Fibroblast of pulmonary artery (primary cell): ENCODE measurements around the gene AFF2.

ENCODE experiments used
- DNase-seq: peaks from one replicate; pipeline ENCODE4 v3.0.0-alpha.2; 2010; ENCODE audit warnings: low read depth
- H3K4me3 ChIP-seq: replicated peaks from 2 replicates; pipeline ENCODE4 v1.5.1; 2011; ENCODE audit warnings: low read depth, mild to moderate bottlenecking, control low read depth, low read length, moderate library complexity
- TF ChIP-seq, protein P1 (sequence below): IDR thresholded peaks from 2 replicates; pipeline ENCODE4 v1.5.1; 2011; ENCODE audit warnings: mild to moderate bottlenecking, control low read depth, low read length, inconsistent platforms; ENCODE audit errors: missing control alignments

AFF2 gene

DNA sequence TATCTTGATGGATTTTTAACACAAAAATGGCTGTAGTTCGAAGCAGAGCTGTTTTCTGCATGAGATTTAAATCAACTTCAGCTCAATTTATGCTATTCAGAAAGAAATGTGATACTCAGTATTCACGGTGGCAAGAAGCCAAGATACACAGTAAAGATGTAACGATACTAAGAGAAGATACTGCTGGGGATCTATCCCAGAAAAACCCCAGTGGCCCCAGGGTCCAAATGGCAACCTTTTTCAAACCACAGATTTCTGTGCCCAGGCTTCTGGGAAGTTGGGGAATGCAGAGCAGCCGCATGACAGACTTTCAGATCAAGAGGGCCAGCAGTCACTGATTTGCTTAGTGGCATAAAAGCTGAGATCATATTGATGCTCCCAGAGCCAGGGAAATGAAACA is 353.9 kb downstream of the AFF2 start:
- DNase-seq = no peak
- TF ChIP-seq, protein P1, sequence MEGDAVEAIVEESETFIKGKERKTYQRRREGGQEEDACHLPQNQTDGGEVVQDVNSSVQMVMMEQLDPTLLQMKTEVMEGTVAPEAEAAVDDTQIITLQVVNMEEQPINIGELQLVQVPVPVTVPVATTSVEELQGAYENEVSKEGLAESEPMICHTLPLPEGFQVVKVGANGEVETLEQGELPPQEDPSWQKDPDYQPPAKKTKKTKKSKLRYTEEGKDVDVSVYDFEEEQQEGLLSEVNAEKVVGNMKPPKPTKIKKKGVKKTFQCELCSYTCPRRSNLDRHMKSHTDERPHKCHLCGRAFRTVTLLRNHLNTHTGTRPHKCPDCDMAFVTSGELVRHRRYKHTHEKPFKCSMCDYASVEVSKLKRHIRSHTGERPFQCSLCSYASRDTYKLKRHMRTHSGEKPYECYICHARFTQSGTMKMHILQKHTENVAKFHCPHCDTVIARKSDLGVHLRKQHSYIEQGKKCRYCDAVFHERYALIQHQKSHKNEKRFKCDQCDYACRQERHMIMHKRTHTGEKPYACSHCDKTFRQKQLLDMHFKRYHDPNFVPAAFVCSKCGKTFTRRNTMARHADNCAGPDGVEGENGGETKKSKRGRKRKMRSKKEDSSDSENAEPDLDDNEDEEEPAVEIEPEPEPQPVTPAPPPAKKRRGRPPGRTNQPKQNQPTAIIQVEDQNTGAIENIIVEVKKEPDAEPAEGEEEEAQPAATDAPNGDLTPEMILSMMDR = no peak
- H3K4me3 ChIP-seq = no peak overlapping the region

DNA sequence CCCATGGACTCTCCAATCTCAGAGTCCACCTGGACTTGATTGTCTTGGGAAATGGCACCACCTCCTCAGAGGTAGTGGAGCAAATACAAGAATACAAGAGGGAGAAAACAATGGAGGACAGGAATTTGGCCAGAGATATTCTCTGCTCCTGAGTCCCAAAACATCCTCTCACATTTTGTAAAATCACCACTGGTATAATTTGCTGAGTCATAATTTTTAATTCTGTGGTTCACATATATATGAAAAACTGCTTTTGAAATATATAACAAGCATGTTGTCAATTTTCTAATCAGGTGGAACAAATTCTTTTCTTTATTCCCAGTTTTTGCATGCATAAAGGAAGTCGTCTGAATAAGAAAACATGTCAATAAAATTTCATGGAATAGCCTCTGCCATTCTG is 356.1 kb downstream of the AFF2 start:
- TF ChIP-seq, protein P1 = no peak
- no peak overlapping the region for H3K4me3 ChIP-seq
- DNase-seq = no peak

DNA sequence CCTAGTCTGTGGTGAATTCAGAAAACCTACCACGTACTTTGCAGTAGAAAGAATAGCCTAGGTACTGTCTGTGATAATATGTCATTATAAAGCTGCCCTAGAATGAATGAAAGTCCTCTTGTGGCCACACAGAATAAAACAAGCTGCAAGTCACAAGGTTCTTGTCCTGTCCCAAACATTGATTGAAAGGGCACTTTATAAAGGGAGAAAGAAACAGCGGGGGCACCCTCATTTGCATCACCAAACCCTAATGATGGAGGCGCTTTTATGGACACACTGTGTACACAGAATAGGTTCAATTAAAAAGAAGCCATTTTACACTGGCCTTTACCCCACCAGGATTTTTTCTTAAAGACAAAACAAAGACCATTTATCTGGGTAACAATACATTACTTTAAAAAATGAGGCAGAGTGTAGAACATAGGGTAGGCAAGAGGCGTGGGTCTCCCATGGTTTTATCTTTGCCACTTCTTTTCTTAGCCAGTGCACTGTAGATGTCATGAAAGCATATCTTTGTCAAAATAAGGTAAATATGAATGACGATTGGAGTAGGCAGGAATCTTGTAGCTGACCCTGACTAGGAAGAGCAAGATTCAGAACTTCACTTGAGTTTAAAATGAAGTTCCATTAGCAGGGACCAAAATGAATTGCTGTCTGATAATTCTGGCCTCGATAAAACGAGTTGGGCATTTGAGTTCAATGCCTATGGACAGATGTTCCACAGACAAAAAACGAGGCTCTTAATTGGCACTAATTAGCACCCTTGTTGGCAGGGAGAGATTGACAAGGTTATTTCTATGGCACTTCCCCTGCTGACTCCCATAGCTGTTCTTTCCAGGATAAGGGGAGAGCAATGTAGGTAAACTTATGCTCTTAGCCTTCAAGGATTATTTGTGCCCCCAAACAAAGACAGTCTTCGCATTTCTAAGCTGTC is 365.1 kb downstream of the AFF2 start:
- TF ChIP-seq, protein P1 = no peak
- no peak overlapping the region for H3K4me3 ChIP-seq
- DNase-seq = no peak

DNA sequence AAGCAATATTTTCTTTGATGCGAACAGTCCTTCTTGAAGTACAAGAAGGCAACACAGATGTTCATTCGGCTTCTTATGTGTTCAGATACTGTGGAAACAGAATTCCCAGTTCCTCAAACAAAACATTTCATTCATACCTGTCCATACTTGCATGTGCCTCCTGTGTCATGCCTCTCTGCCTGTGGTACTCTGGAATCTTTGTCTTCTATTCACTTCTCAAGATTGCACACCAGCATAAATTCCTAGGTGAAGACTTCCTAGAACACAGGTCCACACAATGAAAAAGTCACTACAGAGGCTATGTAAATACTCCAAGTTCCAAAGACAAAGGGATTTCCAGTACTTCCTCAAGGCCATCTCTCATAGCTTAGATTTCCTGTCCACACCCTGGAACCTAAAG is 367.2 kb downstream of the AFF2 start:
- H3K4me3 ChIP-seq = no peak overlapping the region
- TF ChIP-seq, protein P1 = no peak
- DNase-seq = no peak

DNA sequence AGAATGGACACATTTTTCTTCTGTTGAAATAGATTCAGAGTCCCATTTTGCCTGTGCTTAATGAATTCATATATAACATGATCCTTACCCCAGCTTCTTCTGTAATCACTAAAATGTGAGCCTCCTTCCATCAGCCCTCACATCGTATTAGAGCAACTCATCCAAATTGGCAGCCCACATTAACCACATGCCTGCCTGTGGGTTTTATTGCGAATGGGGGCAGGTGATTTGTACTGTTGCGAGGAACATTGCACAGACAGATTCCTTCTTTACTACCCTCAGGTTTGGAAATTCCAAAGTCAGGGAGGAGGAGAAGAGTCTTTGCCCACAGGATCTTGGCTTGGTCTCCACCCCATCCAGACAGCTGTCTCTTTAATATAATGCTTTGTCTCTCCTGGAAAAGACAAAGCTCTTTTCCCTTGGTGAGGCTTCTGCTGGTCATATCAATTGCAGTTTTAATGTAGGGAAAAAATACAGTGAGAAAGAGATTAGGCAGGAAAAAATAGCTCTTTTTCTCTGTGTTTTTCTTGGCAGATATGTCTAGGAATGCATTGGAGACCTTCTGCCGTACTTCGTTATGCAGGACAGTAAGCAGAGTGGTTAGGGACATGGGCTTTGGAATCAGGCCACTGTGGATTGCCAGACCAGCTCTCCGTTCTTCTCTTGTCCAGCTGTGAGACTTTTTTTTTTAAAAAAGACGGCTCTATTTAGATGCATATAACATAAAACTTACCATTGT is 371.2 kb downstream of the AFF2 start:
- TF ChIP-seq, protein P1 = no peak
- no peak overlapping the region for H3K4me3 ChIP-seq
- DNase-seq = peak; percentile 73

DNA sequence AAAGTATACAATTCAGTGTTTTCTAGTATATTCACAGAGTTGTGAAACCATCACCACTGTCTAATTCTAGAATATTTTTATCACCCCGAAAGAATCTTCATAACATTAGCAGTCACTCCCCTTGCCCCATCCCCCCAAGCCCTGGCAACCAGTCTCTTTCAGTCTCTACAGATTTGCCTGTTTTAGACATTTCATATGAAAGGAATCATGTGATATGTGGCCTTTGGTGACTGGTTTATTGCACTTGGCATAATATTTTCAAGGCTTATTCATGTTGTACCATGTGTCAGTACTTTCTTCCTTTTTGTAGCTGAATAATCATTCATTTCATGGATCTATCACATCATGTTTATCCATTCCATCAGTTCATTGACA is 371.7 kb downstream of the AFF2 start:
- TF ChIP-seq, protein P1 = no peak
- H3K4me3 ChIP-seq = no peak overlapping the region
- peak; percentile 4 for DNase-seq
